Medulla oblongata (tissue), 1 donor: ENCODE measurements around the gene PDZD2.
"Not testable (repeated sequence)": the region's sequence is repeated elsewhere in the genome, so short reads cannot be mapped to it uniquely, and the experiment has no call there.

Experiments
- DNase-seq: peaks from one replicate; pipeline ENCODE4 v3.0.0-alpha.2; 2015; ENCODE audit errors: extremely low spot score

PDZD2 gene

GRCh38 chr5:31769530-31769929 lies 130.6 kb downstream of the PDZD2 start:
- no peak for DNase-seq

GRCh38 chr5:31770132-31770720 lies 131.3 kb downstream of the PDZD2 start:
- no peak for DNase-seq

DNA sequence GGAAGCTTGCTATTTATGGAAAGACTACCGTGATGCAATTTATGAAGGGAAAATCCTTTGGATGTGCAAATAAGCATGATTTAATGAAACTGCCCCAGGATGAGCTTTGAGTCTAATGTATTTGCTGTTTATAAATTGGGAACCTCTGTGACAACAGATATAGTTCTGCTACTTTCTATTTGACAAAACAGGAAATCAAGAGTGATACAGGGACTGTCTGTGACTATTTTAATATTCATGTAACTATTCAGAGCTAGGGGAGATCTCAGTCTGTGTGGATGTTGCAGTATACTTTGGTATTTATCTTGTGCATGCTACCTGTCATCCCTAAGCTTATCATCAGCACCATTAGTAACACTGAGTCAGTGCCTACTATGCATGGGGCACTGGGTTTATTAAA lies 132.1 kb downstream of the PDZD2 start:
- DNase-seq, result no peak

DNA sequence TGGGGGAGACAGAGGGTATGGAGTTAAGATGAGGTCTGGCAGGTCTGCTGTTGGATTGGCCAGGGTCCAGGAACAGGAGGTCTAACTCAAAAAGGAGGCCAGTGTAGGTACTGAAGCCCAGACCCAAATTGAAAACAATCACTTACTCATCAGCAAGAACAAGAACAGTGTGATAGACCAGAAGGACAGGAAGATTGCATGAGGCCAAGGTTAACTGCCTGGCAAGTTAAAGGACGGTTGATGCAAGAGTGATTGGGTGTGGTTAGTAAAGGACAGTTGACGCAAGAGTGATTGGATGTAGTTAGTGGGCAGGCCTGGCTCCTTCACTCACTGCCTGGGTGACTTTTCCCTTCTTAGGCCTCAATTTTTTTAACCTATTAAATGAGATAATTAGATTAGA lies 132.6 kb downstream of the PDZD2 start:
- DNase-seq, result no peak

GRCh38 chr5:31776294-31776693 lies 137.4 kb downstream of the PDZD2 start:
- DNase-seq, result not testable (repeated sequence)

DNA sequence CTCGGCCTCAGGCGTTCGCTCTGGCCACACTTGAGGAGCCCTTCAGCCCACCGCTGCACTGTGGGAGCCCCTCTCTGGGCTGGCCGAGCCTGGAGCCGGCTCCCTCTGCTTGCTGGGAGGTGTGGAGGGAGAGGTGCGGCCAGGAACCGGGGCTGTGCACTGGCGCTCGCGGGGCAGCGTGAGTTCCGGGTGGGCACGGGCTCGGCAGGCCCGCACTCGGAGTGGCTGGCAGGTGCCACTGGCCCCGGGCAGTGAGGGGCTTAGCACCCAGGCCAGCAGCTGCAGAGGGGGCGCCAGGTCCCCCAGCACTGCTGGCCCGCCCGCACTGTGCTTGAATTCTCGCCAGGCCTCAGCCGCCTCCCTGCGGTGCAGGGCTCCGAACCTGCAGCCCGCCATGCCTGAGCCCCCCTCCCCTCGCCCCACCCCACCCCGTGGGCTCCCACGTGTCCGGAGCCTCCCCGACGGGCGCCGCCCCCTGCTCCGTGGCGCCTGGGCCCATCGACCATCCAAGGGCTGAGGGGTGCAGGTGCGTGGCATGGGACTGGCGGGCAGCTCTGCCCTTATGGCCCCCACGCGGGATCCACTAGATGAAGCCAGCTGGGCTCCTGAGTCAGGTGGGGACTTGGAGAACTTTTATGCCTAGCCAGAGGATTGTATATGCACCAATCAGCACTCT lies 138.2 kb downstream of the PDZD2 start:
- no peak for DNase-seq

DNA sequence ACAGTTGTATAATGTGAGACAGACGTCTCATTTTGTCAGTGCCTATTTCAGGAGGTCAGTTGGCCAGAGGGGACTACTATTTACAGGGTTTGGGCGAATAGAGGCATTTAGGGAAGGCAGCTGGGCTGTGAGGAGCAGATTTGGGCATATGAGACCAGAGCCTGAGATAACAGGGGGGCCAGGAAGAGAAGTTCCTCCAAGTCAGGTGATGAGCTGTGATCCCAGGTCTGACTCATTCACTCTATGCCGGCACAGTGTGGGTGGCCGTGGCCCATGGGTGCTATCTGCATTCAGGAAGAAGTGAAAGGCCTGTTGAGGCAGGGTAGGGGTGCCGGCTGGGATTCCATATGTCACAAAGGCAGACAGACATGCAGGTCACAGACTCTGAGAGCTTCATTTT lies 142.8 kb downstream of the PDZD2 start:
- DNase-seq, result no peak

- DNase-seq, result no peak
Observed at GRCh38 chr5:31783086-31783645, 144.2 kb downstream of the PDZD2 start.

- no peak for DNase-seq
Observed at GRCh38 chr5:31783731-31784130, 144.8 kb downstream of the PDZD2 start.

GRCh38 chr5:31786090-31786631 lies 147.2 kb downstream of the PDZD2 start:
- DNase-seq, result no peak

GRCh38 chr5:31794009-31794408 lies 155.1 kb downstream of the PDZD2 start:
- no peak for DNase-seq

DNA sequence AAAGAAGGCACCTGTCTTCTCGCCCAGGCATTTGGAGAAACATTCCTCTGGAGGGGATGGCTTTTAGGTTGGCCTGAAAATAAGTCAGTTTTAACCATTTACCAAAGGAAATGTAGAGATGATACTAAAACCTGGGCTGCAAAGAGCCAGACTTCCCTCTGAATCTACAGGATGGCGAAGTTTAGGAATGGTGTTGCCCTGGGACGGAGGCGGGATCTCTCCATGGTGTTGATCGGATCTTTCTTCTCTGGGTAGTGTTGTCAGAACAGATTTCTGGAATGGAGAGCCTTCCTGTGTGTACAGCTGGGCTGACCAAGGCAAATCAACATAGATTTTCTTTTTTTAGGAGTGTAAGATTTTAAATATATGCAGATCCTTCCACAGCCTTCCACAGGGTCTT lies 159.2 kb downstream of the PDZD2 start:
- no peak for DNase-seq

- DNase-seq, result no peak
Observed at GRCh38 chr5:31800351-31800750, 161.4 kb downstream of the PDZD2 start.

DNA sequence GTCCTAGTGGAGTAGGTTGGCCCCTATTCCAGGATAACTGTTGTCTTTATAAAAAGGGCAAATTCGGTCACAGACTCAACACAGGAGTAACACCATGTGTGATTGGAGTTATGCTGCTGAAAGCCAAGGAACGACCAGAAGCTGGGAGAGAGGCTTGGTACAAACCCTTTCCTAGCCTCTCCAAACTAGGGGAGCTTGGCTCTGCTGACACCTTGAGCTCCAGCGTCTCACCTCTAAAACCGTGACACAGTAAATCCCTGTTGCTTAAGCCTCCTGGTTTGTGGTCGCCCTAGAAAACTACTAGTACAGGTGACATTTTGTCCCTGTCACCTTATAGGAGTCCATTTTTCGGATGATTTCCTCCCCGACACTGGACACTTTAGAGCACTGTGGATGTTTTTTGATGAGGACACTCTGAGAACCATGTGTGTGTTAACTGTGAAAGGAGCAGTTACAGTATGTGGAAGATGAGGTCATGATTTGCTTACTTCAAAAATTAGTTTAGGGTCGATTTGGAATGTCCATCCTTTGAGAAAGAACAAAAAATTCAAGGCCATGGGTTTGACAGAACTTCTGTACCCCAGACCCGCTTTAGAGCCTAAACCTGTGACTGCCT lies 167.0 kb downstream of the PDZD2 start:
- DNase-seq, result no peak

- DNase-seq, result no peak
Observed at GRCh38 chr5:31806561-31806960, 167.6 kb downstream of the PDZD2 start.

DNA sequence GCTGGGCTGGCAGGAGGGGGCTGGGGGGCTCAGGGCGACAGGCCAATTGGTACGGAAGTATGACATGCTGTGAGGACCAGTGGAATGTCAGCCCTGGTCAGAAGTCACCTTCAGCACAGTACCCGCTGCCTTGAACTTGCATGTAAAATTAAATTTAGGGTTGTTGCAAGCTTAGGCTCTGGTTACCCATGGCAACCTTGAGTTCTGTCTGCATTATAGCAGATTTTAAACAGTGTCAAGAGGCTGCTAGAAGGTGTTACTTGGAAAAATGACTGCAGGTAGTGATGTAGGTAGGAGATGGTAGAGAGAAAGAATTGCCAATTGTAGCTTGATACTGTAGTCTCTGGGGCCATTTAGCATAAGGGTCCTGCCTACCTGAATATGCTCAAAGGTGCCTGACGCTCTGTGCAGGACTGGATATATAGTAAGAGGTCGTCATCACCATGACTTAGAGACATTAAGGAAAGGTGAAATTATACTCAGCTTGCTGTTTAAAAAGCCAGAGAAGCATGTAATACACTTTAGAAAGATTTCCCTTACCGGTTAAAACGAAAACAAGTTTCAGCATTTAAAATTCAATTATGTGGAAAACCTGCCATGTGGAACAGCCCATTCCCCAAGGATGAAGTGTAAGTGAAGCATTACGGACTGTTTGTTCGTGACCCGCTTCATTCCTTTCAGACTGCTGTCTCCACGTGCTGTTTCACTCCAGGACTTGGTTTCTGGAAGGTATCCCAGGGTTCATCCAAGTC lies 169.0 kb downstream of the PDZD2 start:
- DNase-seq, result no peak

DNA sequence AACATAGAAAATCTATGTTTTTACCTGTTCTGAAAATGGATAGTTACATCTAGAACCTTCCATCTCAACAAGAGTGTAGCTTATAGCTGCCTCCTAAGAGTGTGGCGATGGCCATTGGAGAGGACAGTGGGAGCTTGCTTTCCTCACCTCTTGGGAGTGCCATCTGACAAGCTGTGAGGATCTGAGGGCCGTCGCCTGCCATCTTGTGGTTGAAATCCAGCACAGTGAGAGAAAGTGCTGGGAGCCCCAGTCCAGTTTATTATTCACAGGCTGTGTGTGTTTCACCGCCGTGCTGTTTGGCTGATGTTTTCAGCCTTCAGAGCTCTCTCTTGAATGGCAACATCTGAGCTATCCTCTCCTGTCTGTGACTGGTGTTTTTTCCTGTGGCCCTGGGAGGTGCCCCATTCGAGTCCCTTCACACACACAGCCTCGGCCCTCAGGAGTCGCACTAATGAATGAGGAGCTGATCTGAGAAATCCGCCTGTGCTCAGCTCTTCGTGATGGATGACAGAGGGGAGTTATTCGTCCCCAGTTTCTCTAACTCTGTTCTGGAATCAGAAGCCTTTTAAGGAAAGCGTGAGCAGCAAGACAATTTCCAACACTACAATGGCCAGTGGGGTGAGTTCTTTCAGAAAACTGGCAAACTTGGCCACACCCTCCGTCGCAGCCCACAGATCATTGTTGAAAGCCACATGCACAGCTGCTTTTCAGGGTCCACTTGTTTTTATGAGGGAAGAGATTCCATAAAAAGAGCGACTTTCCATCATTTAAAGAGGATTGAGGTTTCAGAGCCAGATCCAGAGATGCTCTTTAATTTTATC lies 170.3 kb downstream of the PDZD2 start:
- peak; percentile 93 for DNase-seq

DNA sequence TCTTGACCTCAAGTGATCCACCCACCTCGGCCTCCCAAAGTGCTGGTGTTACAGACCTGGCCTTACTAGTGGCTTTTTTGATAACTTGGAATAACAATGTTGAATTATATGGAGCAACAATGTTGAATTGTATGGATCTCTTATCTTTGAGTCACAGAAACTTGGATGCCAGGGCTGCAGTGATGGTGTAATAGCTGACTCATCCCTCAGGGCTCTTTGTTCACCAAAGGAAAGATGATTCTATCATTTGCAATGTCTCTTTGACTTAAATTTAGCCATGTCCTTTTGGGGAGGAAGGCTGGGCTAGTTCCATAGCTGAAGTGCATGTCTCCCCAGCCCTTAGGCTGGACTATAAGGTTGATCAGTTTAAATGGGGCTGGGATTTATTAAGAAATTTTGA lies 172.3 kb downstream of the PDZD2 start:
- DNase-seq, result no peak

DNA sequence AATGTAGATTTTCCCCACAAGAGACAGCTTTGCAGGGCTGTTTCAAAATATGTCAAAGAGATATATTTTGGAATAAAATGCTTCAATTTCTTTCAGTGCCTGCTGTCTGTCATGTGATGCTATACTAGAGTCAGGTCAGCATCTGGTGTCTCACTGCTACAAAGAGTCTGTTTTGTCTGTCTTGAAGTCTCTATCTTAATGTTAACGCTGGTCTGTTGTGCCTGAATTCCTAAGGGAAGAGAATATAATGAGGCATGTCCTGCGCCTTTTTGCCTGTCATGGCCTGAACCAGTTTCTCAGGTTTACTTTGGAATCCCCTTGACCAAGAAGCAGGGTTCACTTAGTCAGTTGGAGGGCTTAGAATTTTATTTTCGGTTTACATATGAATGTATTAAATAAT lies 176.4 kb downstream of the PDZD2 start:
- DNase-seq, result no peak

- no peak for DNase-seq
Observed at GRCh38 chr5:31819926-31820516, 181.1 kb downstream of the PDZD2 start.

DNA sequence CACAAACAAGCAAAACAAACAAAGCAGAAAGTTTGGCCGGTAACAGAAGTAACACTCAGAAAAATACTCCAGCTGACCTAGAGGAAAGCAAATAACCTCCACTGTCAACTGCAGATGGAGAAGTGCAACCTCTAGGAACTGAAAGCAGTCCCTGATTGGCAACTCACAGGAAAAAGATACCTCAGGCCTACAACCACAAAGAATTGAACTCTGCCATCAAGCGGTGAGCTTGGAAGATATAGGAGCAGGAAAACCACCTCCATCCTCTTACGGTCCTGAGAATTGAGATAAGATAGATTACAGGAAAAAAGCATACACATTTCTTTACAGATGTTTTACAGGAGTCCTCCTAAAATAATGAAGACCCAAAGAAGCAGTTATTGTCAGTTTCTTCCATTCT lies 184.5 kb downstream of the PDZD2 start:
- DNase-seq, result no peak
